LNCaP clone FGC (cell line): Measurements from ENCODE around the gene SEC61A2.

ENCODE experiments used
- DNase-seq: peaks from one replicate; pipeline ENCODE4 v3.0.0-alpha.2; 2011; ENCODE audit warnings: low read depth
- H3K4me3 ChIP-seq: 2 replicates; pipeline ENCODE4 v1.5.1; 2011; ENCODE audit warnings: mild to moderate bottlenecking, low read depth, low read length, control low read depth
- CTCF ChIP-seq: IDR thresholded peaks from 2 replicates; pipeline ENCODE4 v1.5.1; 2012; ENCODE audit warnings: mild to moderate bottlenecking; ENCODE audit not compliant: control insufficient read depth, insufficient read depth; ENCODE audit errors: extremely low read depth

Gene SEC61A2

DNA sequence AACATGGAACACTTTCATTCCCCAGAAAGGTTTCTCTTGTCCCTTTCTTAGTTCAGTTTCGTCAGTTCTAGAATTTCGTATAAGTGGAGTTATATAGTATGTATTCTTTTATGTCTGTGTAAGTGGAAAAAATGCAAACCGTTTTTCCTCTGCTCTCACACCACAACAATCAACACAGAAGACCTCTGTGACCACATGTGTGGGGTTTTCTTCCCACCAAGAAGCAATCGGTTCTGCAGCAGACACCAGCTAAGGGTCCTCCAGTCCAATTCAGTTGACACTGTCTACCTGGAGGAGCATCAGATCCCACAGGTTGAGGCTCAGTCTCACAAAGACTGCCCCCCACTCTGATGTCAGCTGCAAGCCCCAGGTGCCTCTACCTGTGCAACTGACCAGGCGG is 72.7 kb downstream of the SEC61A2 start:
- H3K4me3 ChIP-seq: no peak overlapping the region
- TF ChIP-seq CTCF: no peak
- no peak for DNase-seq

DNA sequence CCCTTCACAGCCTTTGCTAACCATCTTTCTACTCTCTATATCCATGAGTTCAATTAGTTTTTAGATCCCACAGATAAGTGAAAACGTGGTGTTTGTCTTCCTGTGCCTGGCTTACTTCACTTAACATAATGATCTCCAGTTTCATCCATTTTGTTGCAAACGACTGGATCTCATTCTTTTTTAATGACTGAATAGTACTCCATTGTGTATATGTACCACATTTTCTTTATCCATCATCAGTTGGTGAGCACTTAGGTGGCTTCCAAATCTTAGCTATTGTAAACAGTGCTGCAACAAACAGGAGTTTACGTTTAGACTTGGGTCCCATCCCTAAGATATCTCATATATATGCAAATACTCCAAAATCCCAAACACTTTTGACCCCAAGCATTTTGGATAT is 75.6 kb downstream of the SEC61A2 start:
- no peak for DNase-seq
- TF ChIP-seq CTCF: no peak
- no peak overlapping the region for H3K4me3 ChIP-seq

- no peak for TF ChIP-seq CTCF
- DNase-seq: no peak
- H3K4me3 ChIP-seq: no peak overlapping the region
Measured at GRCh38 chr10:12207114-12207513, 77.6 kb downstream of the SEC61A2 start.

DNA sequence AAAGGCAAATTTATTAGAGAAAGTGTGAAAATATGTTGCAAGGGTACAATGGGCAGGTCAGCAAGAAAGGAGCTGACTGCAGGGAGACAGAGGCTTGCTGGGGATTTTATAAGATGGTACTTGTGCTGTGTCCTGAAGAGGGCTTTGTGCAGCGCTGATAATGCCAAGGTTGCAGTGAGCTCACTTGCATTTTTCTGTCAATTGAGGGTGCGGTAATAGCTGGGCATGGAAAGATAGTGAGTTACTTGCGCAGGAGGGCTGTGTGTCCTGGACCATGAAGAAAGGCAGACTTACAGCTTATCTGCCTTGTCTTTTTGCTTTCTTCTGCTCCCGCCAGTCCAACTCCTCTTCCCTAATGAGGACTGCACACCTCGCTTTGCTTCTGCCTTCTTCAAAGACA is 79.0 kb downstream of the SEC61A2 start:
- no peak for DNase-seq
- H3K4me3 ChIP-seq: no peak overlapping the region
- TF ChIP-seq CTCF: no peak

- TF ChIP-seq CTCF: no peak
- H3K4me3 ChIP-seq: no peak overlapping the region
- DNase-seq: no peak
Measured at GRCh38 chr10:12212454-12212853, 83.0 kb downstream of the SEC61A2 start.

DNA sequence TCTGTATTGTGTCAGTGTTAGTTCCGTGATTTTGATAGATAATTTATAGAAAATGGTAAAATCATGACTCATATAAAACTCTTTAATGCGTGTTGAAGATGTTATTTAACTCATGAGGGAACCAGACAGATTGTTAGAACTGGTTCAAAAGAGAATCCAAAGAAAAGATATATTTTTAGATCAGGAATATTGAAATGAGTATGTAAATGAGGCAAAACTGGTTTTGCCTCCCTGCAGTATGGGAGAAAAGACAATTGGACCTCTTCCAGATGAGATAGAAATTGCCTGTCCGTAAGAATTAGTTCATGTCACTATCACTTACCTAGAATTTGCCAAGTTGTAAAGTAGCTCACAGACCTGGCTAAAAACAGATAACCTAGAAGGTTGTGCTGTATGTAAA is 84.1 kb downstream of the SEC61A2 start:
- no peak overlapping the region for H3K4me3 ChIP-seq
- no peak for TF ChIP-seq CTCF
- DNase-seq: no peak

- TF ChIP-seq CTCF: no peak
- no peak overlapping the region for H3K4me3 ChIP-seq
- no peak for DNase-seq
Measured at GRCh38 chr10:12214093-12214492, 84.6 kb downstream of the SEC61A2 start.
